Activated B cell treated with CpG ODN at 0.5 μM for 24 hours (primary cell): ENCODE data around the gene GALNS. TPM values are rescaled to one million over a fixed set of nuclear protein-coding genes. Genes with fewer than 3 reads are reported as not detected.

Experiments used
- ATAC-seq: fragments of 200-7000 bp; cut with Tn5 transposase; one replicate; pipeline ENCODE4 v1.10.0; 2021; ENCODE audit warnings: low read depth, mild to moderate bottlenecking, moderate library complexity
- CTCF ChIA-PET: fragments of 350-600 bp; sonication (Branson Sonifier 250); formaldehyde crosslinking; loops from one replicate; lab custom pipeline; 2021; ENCODE audit warnings: antibody characterized with exemption; lab: Charles Lee
- POLR2A ChIA-PET: fragments of 350-600 bp; sonication (Branson Sonifier 250); formaldehyde crosslinking; loops from one replicate; lab custom pipeline; 2021; ENCODE audit warnings: antibody characterized with exemption; lab: Charles Lee
- DNase-seq: peaks from one replicate; pipeline ENCODE4 v3.0.0; 2022
- H3K27ac Mint-ChIP-seq: one replicate; pipeline ENCODE4 v1.8.0; 2020; ENCODE audit warnings: mixed read lengths
- H3K27me3 Mint-ChIP-seq: one replicate; pipeline ENCODE4 v1.8.0; 2021; ENCODE audit warnings: mixed read lengths
- H3K36me3 Mint-ChIP-seq: one replicate; pipeline ENCODE4 v1.8.0; 2021; ENCODE audit warnings: low read depth, mixed read lengths
- H3K4me1 Mint-ChIP-seq: one replicate; pipeline ENCODE4 v1.8.0; 2021; ENCODE audit warnings: mixed read lengths
- H3K4me3 Mint-ChIP-seq: one replicate; pipeline ENCODE4 v1.8.0; 2020; ENCODE audit warnings: mild to moderate bottlenecking, mixed read lengths
- H3K9me3 Mint-ChIP-seq: one replicate; pipeline ENCODE4 v1.8.0; 2020; ENCODE audit warnings: mixed read lengths
- intact Hi-C: fragments of 100-400 bp; cut with micrococcal nuclease; formaldehyde crosslinking; loops from one replicate; pipeline ENCODE4 v1.15.1; 2024
- total RNA-seq: library from RNA; stranded (reverse); gene quantifications from 2 replicates; pipeline ENCODE4 v1.2.3, GENCODE V29; 2022
- TF ChIP-seq, protein P1 (sequence below): fragments of 200-600 bp; IDR thresholded peaks from one replicate; pipeline ENCODE4 v1.8.0; 2022; ENCODE audit warnings: antibody characterized with exemption, mild to moderate bottlenecking

Gene GALNS
- total RNA-seq, 1 donor from 2014 or later: 48.3 TPM

DNA sequence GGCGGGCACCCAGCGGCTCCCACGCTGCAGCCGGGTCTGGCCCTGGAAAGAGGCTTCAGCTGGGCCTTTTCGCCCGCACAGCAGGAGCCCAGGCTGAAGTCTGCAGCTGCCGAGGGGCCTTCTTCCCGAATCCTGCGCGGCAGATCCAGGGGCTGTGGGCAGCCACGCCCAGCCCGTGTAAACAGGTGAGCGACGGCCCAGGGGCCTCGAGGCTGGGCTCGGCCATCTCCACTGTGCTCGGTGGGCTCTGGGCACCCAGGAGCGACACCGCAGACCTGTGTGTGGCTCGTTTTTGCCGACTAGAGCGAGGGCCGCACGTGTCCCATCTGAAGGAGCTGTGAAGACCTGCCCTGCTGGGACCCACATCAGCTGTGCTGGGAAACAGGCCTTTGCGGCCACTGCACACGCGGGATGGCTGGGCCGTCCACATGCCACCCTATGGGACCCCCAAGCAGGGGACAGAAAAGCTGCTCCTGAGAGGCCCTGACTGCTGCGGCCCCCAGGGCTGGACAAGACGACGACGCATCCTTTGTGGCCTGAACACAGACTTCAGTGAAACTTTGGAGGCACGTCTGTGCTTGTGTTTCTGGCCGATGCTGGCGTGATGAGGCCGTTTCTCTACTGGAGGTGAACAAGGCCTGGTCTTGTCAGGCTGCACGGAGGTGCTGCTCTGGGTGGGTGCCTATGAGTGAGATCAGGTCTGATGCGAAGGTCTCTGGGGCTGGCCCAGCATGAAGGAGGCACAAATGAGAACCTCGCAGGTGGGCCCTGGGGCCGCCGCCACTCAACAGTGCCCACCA is 39.8 kb downstream of the GALNS start:
- no peak overlapping the region for H3K4me3 Mint-ChIP-seq
- TF ChIP-seq, protein P1, sequence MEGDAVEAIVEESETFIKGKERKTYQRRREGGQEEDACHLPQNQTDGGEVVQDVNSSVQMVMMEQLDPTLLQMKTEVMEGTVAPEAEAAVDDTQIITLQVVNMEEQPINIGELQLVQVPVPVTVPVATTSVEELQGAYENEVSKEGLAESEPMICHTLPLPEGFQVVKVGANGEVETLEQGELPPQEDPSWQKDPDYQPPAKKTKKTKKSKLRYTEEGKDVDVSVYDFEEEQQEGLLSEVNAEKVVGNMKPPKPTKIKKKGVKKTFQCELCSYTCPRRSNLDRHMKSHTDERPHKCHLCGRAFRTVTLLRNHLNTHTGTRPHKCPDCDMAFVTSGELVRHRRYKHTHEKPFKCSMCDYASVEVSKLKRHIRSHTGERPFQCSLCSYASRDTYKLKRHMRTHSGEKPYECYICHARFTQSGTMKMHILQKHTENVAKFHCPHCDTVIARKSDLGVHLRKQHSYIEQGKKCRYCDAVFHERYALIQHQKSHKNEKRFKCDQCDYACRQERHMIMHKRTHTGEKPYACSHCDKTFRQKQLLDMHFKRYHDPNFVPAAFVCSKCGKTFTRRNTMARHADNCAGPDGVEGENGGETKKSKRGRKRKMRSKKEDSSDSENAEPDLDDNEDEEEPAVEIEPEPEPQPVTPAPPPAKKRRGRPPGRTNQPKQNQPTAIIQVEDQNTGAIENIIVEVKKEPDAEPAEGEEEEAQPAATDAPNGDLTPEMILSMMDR: no peak

DNA sequence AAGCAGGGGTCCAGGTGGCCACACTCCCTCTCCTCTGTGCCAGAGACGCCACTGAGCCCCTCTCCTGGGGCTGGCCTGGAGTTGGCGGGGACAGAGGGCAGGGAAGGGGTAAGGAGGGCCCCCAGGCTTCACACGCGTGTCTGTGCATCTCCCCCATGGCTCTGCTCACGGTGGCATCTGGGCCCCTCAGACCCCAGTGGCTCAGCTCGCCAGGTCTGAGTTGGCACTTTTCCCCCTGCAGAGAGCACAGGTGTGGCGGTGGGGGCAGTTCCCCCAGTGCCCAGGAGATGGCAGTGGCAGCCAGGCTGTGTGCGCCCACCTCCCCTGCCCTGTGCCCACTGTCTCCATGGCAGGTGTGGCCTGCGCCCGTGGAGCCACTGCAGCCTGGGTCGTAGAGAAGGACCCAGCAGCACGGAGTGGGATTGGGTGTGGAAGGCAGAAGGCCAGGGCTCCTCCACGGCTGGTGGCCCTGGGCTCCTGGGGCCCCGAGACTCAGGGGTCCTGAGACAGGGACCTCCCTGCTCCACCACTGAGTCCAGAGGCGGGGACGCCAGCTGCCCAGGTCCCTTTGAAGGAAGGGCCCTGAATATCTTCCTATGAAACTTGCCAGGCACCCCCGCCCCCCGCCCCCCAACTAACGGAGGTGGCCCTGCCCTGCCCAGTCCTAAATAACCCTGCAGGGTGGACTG is 40.7 kb downstream of the GALNS start:
- Mint-ChIP-seq H3K4me1 (peaks cover 6% of the 10 kb centered on the region), H3K9me3 (no peaks in the 10 kb centered on the region), H3K27ac (no peak overlapping the region), H3K27me3 (no peaks in the 10 kb centered on the region), H3K36me3 (no peaks in the 10 kb centered on the region), H3K4me3 (no peak overlapping the region)
- POLR2A ChIA-PET: interaction anchor here (0.6 kb wide), 1 partner anchor 425 kb away, joined by 3 read pairs; no protein-coding TSS in a partner anchor
- CTCF ChIA-PET: interaction anchor here (0.9 to 2.5 kb wide), 4 partner anchors 17 to 402 kb away, joined by 3 to 14 read pairs (median 7); partner anchors contain the start of gene ZNF778
- TF ChIP-seq, protein P1: no peak
- ATAC-seq (peak; percentile 43), DNase-seq (peak; percentile 66)
- intact Hi-C loops: loop anchor here (1.0 to 10.0 kb wide), 5 partner anchors 41 to 689 kb away; partner anchors contain the start of genes SPG7 and TRAPPC2L

More for the DNA sequence above, 39.8 kb downstream of the GALNS start:
- ChIA-PET POLR2A (no interaction called here), CTCF (interaction anchor here (2.5 to 3.9 kb wide), 2 partner anchors 40 to 350 kb away, joined by 10 to 11 read pairs; partner anchors contain the start of genes GALNS and TRAPPC2L)
- DNase-seq (no peak), ATAC-seq (no peak)
- intact Hi-C loops: loop anchor here (1.0 to 10.0 kb wide), 5 partner anchors 40 to 688 kb away; partner anchors contain the start of genes SPG7 and TRAPPC2L
- H3K4me1 Mint-ChIP-seq: peaks cover 4% of the 10 kb centered on the region
- H3K36me3 Mint-ChIP-seq: no peaks in the 10 kb centered on the region
- H3K9me3 Mint-ChIP-seq: no peaks in the 10 kb centered on the region
- H3K27me3 Mint-ChIP-seq: no peaks in the 10 kb centered on the region
- H3K27ac Mint-ChIP-seq: no peak overlapping the region

DNA sequence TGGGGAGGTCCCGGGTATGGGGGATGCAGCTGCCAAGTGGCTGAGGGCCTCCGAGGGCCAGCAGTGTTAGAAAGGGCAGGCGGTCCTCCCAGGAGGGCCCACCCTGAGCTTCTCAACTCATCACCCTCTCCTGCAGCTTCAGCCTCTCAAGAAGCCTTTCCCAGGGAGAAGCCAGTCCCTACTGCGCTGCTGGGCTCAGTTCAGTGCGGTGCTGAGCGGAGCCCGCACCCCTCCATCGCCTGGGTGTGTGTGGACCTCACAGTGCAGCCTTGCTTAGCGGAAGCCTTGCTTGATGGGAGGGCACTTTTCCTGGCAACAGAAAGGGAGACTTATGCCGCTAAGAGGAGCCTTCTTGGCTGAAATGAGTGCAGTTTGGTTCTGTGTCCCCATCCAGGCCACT is 41.5 kb downstream of the GALNS start:
- H3K27ac Mint-ChIP-seq: no peak overlapping the region
- H3K4me1 Mint-ChIP-seq: peaks cover 14% of the 10 kb centered on the region
- DNase-seq (no peak), ATAC-seq (no peak)
- POLR2A ChIA-PET: interaction anchor here (0.6 to 1.2 kb wide), 2 partner anchors 42 to 426 kb away, joined by 3 read pairs; partner anchors contain the start of genes GALNS and TRAPPC2L
- no peaks in the 10 kb centered on the region for H3K27me3 Mint-ChIP-seq
- H3K4me3 Mint-ChIP-seq: no peak overlapping the region
- no peaks in the 10 kb centered on the region for H3K9me3 Mint-ChIP-seq
- intact Hi-C loops: loop anchor here (10.0 kb wide), 1 partner anchor 690 kb away; the partner anchor contains the start of gene SPG7
- CTCF ChIA-PET: interaction anchor here (0.9 to 2.5 kb wide), 4 partner anchors 18 to 403 kb away, joined by 3 to 14 read pairs (median 7); partner anchors contain the start of gene ZNF778
- TF ChIP-seq, protein P1: no peak
- H3K36me3 Mint-ChIP-seq: no peaks in the 10 kb centered on the region

DNA sequence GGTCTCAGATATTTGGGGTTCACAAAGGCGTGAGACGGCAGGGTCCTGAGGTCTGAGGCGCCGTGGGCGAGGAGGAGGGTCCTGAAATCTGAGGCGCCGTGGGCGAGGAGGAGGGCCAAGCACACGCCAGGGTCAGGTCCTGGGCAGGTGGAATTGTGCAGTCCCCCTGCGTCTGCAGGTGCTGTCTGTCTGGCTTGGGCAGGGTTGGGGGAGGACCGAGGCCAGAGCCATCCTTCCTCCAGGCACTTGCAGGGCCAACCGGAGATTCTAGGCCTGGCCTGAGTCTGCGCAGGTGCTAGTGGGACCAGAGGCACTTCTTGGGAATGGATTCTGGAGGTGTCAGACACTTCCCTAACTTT is 42.6 kb downstream of the GALNS start:
- ChIA-PET CTCF (interaction anchor here (2.2 kb wide), 1 partner anchor 77 kb away, joined by 14 read pairs; no protein-coding TSS in a partner anchor), POLR2A (interaction anchor here (1.2 kb wide), 1 partner anchor 43 kb away, joined by 3 read pairs; the partner anchor contains the start of genes GALNS and TRAPPC2L)
- no peak for ATAC-seq
- TF ChIP-seq, protein P1: no peak
- H3K27ac Mint-ChIP-seq: no peak overlapping the region
- DNase-seq: no peak
- H3K36me3 Mint-ChIP-seq: peaks cover 4% of the 10 kb centered on the region
- intact Hi-C loops: loop anchor here (10.0 kb wide), 1 partner anchor 691 kb away; the partner anchor contains the start of gene SPG7
- H3K27me3 Mint-ChIP-seq: no peaks in the 10 kb centered on the region
- no peaks in the 10 kb centered on the region for H3K9me3 Mint-ChIP-seq
- H3K4me3 Mint-ChIP-seq: no peak overlapping the region
- peaks cover 17% of the 10 kb centered on the region for H3K4me1 Mint-ChIP-seq
